Thoracic aorta (tissue), 2 donors: ENCODE measurements around the gene TOM1L2. TPM values are rescaled to one million over a fixed set of nuclear protein-coding genes. Genes with fewer than 3 reads are reported as not detected.

Experiments
- ATAC-seq: fragments of 150-250 bp; one replicate; pipeline ENCODE4 v1.8.0; 2017; ENCODE audit warnings: low read depth; ENCODE audit not compliant: insufficient number of reproducible peaks, low FRiP score
- DNase-seq: peaks from one replicate; pipeline ENCODE4 v3.0.0-alpha.2; 2020; ENCODE audit warnings: low spot score
- H3K27ac ChIP-seq, 2 donors: fragments of 200-600 bp; sonication (generic); 1 replicate in 1 of 2; 2 replicates in 1 of 2; pipeline ENCODE4 v1.5.1; 2016; ENCODE audit warnings: mild to moderate bottlenecking in 2 of 2, moderate library complexity in 2 of 2
- H3K27me3 ChIP-seq: fragments of 200-600 bp; sonication (generic); replicated peaks from 2 replicates; pipeline ENCODE4 v1.6.0; 2016; ENCODE audit warnings: mild to moderate bottlenecking; ENCODE audit not compliant: insufficient read depth
- H3K36me3 ChIP-seq: fragments of 200-600 bp; sonication (generic); one replicate; pipeline ENCODE4 v1.5.1; 2016
- H3K4me1 ChIP-seq, 2 donors: fragments of 200-600 bp; sonication (generic); 1 replicate in 1 of 2; 2 replicates in 1 of 2; pipeline versions ENCODE4 v1.5.1 to v1.6.0; 2016; ENCODE audit warnings: low read depth in 2 of 2, mild to moderate bottlenecking in 1 of 2; ENCODE audit not compliant: control insufficient read depth in 1 of 2
- H3K4me3 ChIP-seq: fragments of 200-600 bp; sonication (generic); 2 replicates; pipeline ENCODE4 v1.5.1; 2016; ENCODE audit warnings: mild to moderate bottlenecking
- H3K9me3 ChIP-seq: fragments of 200-600 bp; sonication (generic); 2 replicates; pipeline ENCODE4 v1.5.1; 2016
- total RNA-seq, 2 donors: library from RNA; depleted of rRNA; stranded (reverse); fragments of >200 nt; gene quantifications; one replicate each; pipeline versions ENCODE4 v1.1.0 to v1.2.3, GENCODE V29; 2016
- TF ChIP-seq, protein P1 (sequence below): fragments of 200-600 bp; sonication (generic); IDR thresholded peaks from one replicate; pipeline ENCODE4 v1.5.1; 2019; ENCODE audit warnings: antibody characterized with exemption

Gene TOM1L2
- total RNA-seq, 2 donors from 2014 or later, result 63.4 to 185 TPM

GRCh38 chr17:17831208-17832031 is 140.8 kb downstream of the TOM1L2 start:
- ATAC-seq (no peak), DNase-seq (no peak)
- H3K4me3 ChIP-seq, result no peak overlapping the region
- no peaks in the 10 kb centered on the region for H3K27me3 ChIP-seq
- no peaks in the 10 kb centered on the region for H3K36me3 ChIP-seq
- no peak overlapping the region for H3K27ac ChIP-seq
- no peaks in the 10 kb centered on the region for H3K9me3 ChIP-seq
- H3K4me1 ChIP-seq, result peaks cover 8 to 10% of the 10 kb centered on the region in 2 donors
- TF ChIP-seq, protein P1, sequence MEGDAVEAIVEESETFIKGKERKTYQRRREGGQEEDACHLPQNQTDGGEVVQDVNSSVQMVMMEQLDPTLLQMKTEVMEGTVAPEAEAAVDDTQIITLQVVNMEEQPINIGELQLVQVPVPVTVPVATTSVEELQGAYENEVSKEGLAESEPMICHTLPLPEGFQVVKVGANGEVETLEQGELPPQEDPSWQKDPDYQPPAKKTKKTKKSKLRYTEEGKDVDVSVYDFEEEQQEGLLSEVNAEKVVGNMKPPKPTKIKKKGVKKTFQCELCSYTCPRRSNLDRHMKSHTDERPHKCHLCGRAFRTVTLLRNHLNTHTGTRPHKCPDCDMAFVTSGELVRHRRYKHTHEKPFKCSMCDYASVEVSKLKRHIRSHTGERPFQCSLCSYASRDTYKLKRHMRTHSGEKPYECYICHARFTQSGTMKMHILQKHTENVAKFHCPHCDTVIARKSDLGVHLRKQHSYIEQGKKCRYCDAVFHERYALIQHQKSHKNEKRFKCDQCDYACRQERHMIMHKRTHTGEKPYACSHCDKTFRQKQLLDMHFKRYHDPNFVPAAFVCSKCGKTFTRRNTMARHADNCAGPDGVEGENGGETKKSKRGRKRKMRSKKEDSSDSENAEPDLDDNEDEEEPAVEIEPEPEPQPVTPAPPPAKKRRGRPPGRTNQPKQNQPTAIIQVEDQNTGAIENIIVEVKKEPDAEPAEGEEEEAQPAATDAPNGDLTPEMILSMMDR, result no peak

GRCh38 chr17:17830740-17831207 is 141.4 kb downstream of the TOM1L2 start:
- no peak overlapping the region for H3K4me3 ChIP-seq
- peaks cover 9 to 12% of the 10 kb centered on the region in 2 donors for H3K4me1 ChIP-seq
- no peak for ATAC-seq
- H3K27ac ChIP-seq, result no peak overlapping the region
- no peaks in the 10 kb centered on the region for H3K9me3 ChIP-seq
- no peaks in the 10 kb centered on the region for H3K36me3 ChIP-seq
- no peak for DNase-seq
- TF ChIP-seq, protein P1, result no peak
- no peaks in the 10 kb centered on the region for H3K27me3 ChIP-seq

GRCh38 chr17:17830269-17830567 is 142.0 kb downstream of the TOM1L2 start:
- TF ChIP-seq, protein P1, result no peak
- no peaks in the 10 kb centered on the region for H3K27me3 ChIP-seq
- DNase-seq (no peak), ATAC-seq (no peak)
- no peak overlapping the region for H3K4me3 ChIP-seq
- H3K27ac ChIP-seq, result no peak overlapping the region
- H3K9me3 ChIP-seq, result no peaks in the 10 kb centered on the region
- H3K36me3 ChIP-seq, result no peaks in the 10 kb centered on the region
- H3K4me1 ChIP-seq, result peaks cover 6 to 12% of the 10 kb centered on the region in 2 donors

- ATAC-seq (no peak), DNase-seq (no peak)
- Histone ChIP-seq H3K9me3 (no peaks in the 10 kb centered on the region), H3K4me1 (peaks cover 17 to 29% of the 10 kb centered on the region in 2 donors), H3K27ac (no peak overlapping the region), H3K4me3 (no peak overlapping the region), H3K27me3 (no peaks in the 10 kb centered on the region), H3K36me3 (no peaks in the 10 kb centered on the region)
- TF ChIP-seq, protein P1, result no peak
Measured at GRCh38 chr17:17827826-17828621, 144.2 kb downstream of the TOM1L2 start.
